PC-3 (cell line): ENCODE data around the gene CARS1. TPM values are rescaled to one million over a fixed set of nuclear protein-coding genes. Genes with fewer than 3 reads are reported as not detected.

Experiments
- ATAC-seq: fragments of 200-7000 bp; cut with Tn5 transposase; 2 replicates; pipeline ENCODE4 v1.9.1; 2020; ENCODE audit warnings: mild to moderate bottlenecking, moderate library complexity
- BruUV-seq: library from RNA; stranded (reverse); fragments of 400-500 nt; replicated peaks from 2 replicates; lab custom pipeline; 2021; lab: Mats Ljungman, UMichigan
- CTCF ChIA-PET: fragments of 300-600 bp; sonication (Branson Sonifier 250); formaldehyde crosslinking; loops from one replicate; lab custom pipeline; 2022; ENCODE audit warnings: antibody characterized with exemption; lab: Charles Lee
- POLR2A ChIA-PET: fragments of 300-600 bp; sonication (Branson Sonifier 250); formaldehyde crosslinking; loops from one replicate; lab custom pipeline; 2022; ENCODE audit warnings: antibody characterized with exemption; ENCODE audit not compliant: unreplicated experiment; lab: Charles Lee
- DNase-seq: peaks from one replicate; pipeline ENCODE4 v3.0.0-alpha.2; 2015
- H2AFZ ChIP-seq: fragments of 300-600 bp; sonication (generic); 2 replicates; pipeline ENCODE4 v1.6.0; 2016; ENCODE audit warnings: antibody characterized with exemption, low read length
- H3F3A ChIP-seq: fragments of 300-600 bp; sonication (generic); one replicate; pipeline ENCODE4 v1.6.0; 2017; ENCODE audit warnings: antibody characterized with exemption, low read length, control low read depth, mild to moderate bottlenecking; ENCODE audit not compliant: unreplicated experiment
- H3K27ac ChIP-seq: fragments of 300-600 bp; sonication (generic); 2 replicates; pipeline ENCODE4 v1.5.1; 2016; ENCODE audit warnings: mild to moderate bottlenecking, low read length
- H3K27me3 ChIP-seq: fragments of 300-600 bp; sonication (generic); 2 replicates; pipeline ENCODE4 v1.6.1; 2016; ENCODE audit warnings: low read length, mixed read lengths
- H3K36me3 ChIP-seq: fragments of 300-600 bp; sonication (generic); 2 replicates; pipeline ENCODE4 v1.6.1; 2016; ENCODE audit warnings: low read depth, mixed run types, low read length, mixed read lengths
- H3K4me1 ChIP-seq: fragments of 300-600 bp; sonication (generic); 2 replicates; pipeline ENCODE4 v1.5.1; 2016; ENCODE audit warnings: low read length; ENCODE audit not compliant: insufficient read depth
- H3K4me2 ChIP-seq: fragments of 300-600 bp; sonication (generic); 2 replicates; pipeline ENCODE4 v1.6.0; 2016; ENCODE audit warnings: low read length
- H3K4me3 ChIP-seq: fragments of 300-600 bp; sonication (generic); 2 replicates; pipeline ENCODE4 v1.5.1; 2016; ENCODE audit warnings: mild to moderate bottlenecking, low read length, mixed read lengths
- H3K79me2 ChIP-seq: fragments of 300-600 bp; sonication (generic); 2 replicates; pipeline ENCODE4 v1.6.1; 2017; ENCODE audit warnings: low read length, mixed read lengths
- H3K9ac ChIP-seq: fragments of 300-600 bp; sonication (generic); 2 replicates; pipeline ENCODE4 v1.6.0; 2016; ENCODE audit warnings: mild to moderate bottlenecking, low read length
- H3K9me2 ChIP-seq: fragments of 300-600 bp; sonication (generic); replicated peaks from 2 replicates; pipeline ENCODE4 v1.6.1; 2016; ENCODE audit warnings: mixed run types, low read length, mixed read lengths
- H3K9me3 ChIP-seq: fragments of 300-600 bp; sonication (generic); 2 replicates; pipeline ENCODE4 v1.6.1; 2016; ENCODE audit warnings: low read length, mixed read lengths
- H4K20me1 ChIP-seq: fragments of 300-600 bp; sonication (generic); 2 replicates; pipeline ENCODE4 v1.6.1; 2016; ENCODE audit warnings: low read length, mixed read lengths
- EZH2 ChIP-seq: fragments of 300-600 bp; sonication (generic); IDR thresholded peaks from one replicate; pipeline ENCODE4 v1.6.1; 2017; ENCODE audit warnings: antibody characterized with exemption, mild to moderate bottlenecking, low read length; ENCODE audit not compliant: unreplicated experiment
- EZH2phosphoT487 ChIP-seq: fragments of 300-600 bp; sonication (generic); IDR thresholded peaks from 2 replicates; pipeline ENCODE4 v1.6.1; 2018; ENCODE audit warnings: mild to moderate bottlenecking, antibody characterized with exemption, low read length, borderline replicate concordance
- intact Hi-C: fragments of 100-400 bp; cut with micrococcal nuclease; formaldehyde crosslinking; loops from 2 replicates; pipeline ENCODE4 v1.9.0; 2023
- total RNA-seq: library from RNA; depleted of rRNA; stranded (reverse); fragments of >200 nt; gene quantifications from 2 replicates; pipeline ENCODE4 v1.2.3, GENCODE V29; 2014
- TF ChIP-seq, protein P1 (sequence below): fragments of 300-600 bp; sonication (generic); conservative IDR thresholded peaks from 2 replicates; pipeline ENCODE4 v1.5.1; 2017; ENCODE audit warnings: antibody characterized with exemption, low read depth, mild to moderate bottlenecking, low read length

CARS1 gene
- total RNA-seq, 1 experiment from 2014 or later: 39.7 TPM

DNA sequence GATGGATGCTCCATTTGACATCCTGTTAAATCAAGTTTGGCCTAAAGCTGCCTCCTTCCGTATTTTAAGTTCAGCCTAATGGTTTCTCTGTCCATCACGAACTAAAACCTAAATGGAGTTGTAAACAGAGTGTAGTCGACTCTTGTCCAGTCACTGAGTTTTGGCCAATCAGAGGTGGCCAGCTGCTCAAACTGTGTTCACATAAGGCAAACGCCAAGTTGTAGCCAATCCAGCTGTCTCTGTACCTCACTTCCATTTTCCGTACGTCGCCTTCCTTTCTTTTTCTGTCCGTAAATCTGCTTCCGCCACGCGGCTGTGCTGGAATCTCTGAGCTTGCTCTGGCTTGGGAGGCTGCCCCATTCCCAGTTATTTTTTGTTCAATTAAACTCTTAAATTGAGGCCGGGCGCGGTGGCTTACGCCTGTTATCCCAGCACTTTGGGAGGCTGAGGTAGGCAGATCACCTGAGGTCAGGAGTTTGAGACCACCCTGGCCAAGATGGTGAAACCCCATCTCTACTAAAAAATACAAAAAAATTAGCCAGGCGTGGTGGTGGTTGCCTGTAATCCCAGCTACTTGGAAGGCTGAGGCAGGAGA, 20.7 kb upstream of the CARS1 start:
- TF ChIP-seq, protein P1, sequence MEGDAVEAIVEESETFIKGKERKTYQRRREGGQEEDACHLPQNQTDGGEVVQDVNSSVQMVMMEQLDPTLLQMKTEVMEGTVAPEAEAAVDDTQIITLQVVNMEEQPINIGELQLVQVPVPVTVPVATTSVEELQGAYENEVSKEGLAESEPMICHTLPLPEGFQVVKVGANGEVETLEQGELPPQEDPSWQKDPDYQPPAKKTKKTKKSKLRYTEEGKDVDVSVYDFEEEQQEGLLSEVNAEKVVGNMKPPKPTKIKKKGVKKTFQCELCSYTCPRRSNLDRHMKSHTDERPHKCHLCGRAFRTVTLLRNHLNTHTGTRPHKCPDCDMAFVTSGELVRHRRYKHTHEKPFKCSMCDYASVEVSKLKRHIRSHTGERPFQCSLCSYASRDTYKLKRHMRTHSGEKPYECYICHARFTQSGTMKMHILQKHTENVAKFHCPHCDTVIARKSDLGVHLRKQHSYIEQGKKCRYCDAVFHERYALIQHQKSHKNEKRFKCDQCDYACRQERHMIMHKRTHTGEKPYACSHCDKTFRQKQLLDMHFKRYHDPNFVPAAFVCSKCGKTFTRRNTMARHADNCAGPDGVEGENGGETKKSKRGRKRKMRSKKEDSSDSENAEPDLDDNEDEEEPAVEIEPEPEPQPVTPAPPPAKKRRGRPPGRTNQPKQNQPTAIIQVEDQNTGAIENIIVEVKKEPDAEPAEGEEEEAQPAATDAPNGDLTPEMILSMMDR: no peak
- TF ChIP-seq EZH2phosphoT487: no peak
- no peak for TF ChIP-seq EZH2
- ATAC-seq (no peak), DNase-seq (no peak)
- ChIA-PET POLR2A (no interaction called here), CTCF (no interaction called here)
- no peak overlapping the region for H3K4me3 ChIP-seq
- no peak overlapping the region for H2AFZ ChIP-seq
- H3K79me2 ChIP-seq: no peaks in the 10 kb centered on the region
- H3K36me3 ChIP-seq: no peaks in the 10 kb centered on the region
- H3K9me2 ChIP-seq: no peaks in the 10 kb centered on the region
- intact Hi-C loops: no loop called here
- H3K4me2 ChIP-seq: no peak overlapping the region
- no peaks in the 10 kb centered on the region for H3K9me3 ChIP-seq
- H3F3A ChIP-seq: no peaks in the 10 kb centered on the region
- H3K9ac ChIP-seq: no peak overlapping the region
- no peaks in the 10 kb centered on the region for H4K20me1 ChIP-seq
- H3K4me1 ChIP-seq: no peaks in the 10 kb centered on the region; the same call in 1 of the 2 replicates
- H3K27me3 ChIP-seq: no peaks in the 10 kb centered on the region
- BruUV-seq: no TSS peak
- H3K27ac ChIP-seq: no peak overlapping the region

DNA sequence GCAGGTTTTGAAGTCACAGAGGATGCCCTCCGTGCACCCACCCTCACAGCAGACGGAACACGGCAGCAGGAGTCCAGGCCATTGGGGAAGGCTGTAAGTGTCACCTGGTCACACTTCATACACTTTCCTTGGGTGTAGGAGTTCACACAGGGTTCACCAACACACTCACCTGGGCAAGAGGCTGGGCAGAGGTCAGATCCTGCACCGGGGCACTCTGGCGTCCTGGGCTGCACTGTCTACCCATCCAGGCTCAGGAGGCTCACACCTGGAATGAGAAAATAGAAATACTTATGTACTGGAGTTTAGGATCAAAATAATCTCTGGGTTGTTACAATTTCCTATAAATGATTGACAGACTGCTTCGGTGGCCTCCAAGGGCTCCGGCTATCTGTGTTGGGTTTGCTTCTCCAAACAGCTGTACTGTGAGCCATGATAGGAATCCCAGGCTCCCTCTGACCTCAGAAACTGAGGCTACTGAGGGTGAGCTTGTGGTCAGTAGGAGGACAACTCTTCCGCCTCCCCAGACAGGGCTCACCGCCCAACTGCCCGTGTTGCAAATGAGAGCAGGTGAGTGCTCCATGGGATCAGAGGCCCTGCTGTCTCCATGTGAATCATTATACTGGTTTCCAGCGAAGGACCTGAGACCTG, 20.1 kb upstream of the CARS1 start:
- Histone ChIP-seq H3K9me3 (no peaks in the 10 kb centered on the region), H3K4me1 (no peaks in the 10 kb centered on the region; the same call in 1 of the 2 replicates), H3K4me3 (no peak overlapping the region), H3K9me2 (no peaks in the 10 kb centered on the region), H3F3A (no peaks in the 10 kb centered on the region), H3K4me2 (no peak overlapping the region), H3K27ac (no peak overlapping the region), H3K79me2 (no peaks in the 10 kb centered on the region), H3K36me3 (no peaks in the 10 kb centered on the region), H3K27me3 (no peaks in the 10 kb centered on the region), H2AFZ (no peak overlapping the region), H3K9ac (no peak overlapping the region), H4K20me1 (no peaks in the 10 kb centered on the region)
- ATAC-seq: no peak
- ChIA-PET POLR2A (no interaction called here), CTCF (no interaction called here)
- no TSS peak for BruUV-seq
- DNase-seq: no peak
- TF ChIP-seq EZH2 (no peak), EZH2phosphoT487 (no peak)
- TF ChIP-seq, protein P1: no peak
- intact Hi-C loops: no loop called here
